GM20000 (cell line): Measurements from ENCODE around the gene HIVEP3.

Experiments used
- DNase-seq: peaks from one replicate; pipeline ENCODE4 v3.0.0; 2012; ENCODE audit warnings: low spot score
- TF ChIP-seq, protein P1 (sequence below): IDR thresholded peaks from 2 replicates; pipeline ENCODE4 v1.5.1; 2012; ENCODE audit warnings: mild to moderate bottlenecking, control low read depth; ENCODE audit errors: extremely low read depth, missing control alignments

The HIVEP3 gene

DNA sequence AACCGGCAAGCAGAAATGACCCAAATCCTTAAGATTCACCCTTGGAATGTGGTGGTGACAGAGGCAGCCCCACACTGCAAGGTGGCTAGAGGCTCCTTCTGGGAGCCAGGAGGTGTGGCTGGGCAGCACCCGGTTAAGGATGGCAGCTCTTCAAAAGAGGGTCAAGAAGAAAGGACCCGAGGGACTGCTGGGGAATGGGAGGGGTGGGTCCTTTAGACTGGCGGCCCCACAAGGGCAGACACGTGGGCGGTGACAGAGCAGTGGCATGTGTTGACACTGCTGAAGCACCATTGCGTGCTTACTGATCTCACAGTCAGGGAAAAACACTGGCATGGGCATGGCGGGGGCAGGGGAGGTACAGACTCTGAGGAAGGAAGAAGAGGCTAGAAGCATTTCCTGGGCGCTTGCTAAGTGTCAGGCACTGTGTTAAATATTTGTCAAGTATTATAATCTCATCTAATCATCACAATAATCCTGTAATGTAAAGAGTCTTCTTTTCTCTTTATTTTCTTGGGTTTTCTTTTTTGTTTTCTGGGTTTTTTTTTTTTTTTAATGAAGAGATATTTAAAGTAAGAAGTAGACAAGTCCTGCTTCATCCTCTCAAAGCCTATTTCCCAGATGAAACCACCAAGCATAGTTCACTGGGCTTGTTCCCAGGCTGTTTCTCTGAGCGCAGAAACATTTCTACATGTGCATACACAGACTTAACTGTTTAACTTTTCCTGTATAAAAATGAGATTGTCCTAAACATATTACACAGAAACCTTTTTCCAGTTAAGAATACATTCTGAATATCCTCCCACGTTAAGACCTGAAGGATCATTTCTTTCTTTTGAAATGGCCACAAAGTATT lies 268.5 kb downstream of the HIVEP3 start:
- DNase-seq = no peak
- TF ChIP-seq, protein P1, sequence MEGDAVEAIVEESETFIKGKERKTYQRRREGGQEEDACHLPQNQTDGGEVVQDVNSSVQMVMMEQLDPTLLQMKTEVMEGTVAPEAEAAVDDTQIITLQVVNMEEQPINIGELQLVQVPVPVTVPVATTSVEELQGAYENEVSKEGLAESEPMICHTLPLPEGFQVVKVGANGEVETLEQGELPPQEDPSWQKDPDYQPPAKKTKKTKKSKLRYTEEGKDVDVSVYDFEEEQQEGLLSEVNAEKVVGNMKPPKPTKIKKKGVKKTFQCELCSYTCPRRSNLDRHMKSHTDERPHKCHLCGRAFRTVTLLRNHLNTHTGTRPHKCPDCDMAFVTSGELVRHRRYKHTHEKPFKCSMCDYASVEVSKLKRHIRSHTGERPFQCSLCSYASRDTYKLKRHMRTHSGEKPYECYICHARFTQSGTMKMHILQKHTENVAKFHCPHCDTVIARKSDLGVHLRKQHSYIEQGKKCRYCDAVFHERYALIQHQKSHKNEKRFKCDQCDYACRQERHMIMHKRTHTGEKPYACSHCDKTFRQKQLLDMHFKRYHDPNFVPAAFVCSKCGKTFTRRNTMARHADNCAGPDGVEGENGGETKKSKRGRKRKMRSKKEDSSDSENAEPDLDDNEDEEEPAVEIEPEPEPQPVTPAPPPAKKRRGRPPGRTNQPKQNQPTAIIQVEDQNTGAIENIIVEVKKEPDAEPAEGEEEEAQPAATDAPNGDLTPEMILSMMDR = no peak

DNA sequence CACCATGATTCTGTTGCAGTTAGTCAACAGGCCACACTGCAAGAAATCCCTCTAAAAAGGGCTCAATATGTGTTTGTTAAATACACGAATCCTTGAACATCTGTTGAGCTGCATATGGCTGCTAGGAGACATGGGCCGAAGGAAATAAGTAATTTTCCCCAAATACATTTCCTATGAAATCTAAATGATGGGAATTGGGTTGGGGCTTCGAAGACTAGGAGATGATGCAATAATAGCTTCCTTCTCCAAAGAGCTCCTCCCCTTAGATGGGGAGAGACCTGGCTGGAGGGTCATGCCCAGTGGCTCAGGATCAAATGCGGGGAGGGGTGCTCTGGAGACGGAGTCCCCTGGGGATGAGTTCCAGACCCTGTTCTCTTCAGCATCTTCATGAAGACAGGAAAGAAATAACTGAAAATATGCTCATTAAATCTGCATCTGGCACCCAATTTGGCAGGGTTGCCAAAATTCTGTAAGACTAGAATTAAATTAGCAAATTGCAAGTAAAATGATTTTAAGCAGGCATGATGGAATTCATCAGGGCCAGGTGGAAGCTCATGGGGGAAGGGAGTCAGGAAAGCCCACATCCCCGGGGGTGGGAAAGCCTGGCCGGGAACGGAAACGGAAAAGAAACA lies 269.2 kb downstream of the HIVEP3 start:
- DNase-seq = no peak

DNA sequence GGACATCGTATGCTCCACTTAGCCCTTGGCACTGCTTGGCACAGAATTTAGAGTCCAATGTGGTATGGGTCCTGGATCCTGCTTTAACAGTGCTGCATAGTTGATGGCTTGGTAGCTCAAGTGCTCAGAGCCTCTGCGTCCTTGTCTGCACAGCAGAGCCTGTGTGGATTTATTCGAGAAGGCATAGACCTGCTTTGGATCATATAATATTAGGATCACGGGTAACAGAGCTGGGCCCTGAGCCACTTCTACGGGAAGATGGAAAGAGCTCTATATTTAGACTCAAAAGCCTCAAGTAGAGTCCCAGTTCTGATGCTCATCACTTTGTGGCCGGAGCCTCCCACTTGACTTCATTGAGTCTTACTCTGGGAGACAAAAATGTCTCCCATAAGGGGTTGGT lies 269.9 kb downstream of the HIVEP3 start:
- TF ChIP-seq, protein P1 = no peak
- DNase-seq = no peak

More for the DNA sequence above, 269.2 kb downstream of the HIVEP3 start:
- TF ChIP-seq, protein P1 = no peak

DNA sequence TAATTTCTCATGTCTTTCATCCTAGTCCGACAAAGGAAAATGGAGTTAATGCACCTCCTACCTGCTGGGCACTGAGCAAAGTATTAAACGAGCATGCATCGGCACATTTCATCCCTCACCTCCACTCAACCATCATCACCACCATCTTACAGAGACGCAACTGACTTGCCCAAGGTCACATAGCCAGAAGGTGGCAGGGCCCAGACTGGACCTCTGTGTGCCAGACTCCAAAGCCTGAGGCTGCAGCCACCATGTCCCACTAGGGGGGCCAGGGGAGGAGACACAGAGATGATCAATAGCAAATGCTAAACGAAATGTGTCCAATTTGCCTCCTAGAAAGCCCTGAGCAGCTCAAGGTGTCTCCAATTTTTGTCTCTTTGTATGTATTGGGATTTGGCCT lies 270.5 kb downstream of the HIVEP3 start:
- DNase-seq = no peak
- TF ChIP-seq, protein P1 = no peak

DNA sequence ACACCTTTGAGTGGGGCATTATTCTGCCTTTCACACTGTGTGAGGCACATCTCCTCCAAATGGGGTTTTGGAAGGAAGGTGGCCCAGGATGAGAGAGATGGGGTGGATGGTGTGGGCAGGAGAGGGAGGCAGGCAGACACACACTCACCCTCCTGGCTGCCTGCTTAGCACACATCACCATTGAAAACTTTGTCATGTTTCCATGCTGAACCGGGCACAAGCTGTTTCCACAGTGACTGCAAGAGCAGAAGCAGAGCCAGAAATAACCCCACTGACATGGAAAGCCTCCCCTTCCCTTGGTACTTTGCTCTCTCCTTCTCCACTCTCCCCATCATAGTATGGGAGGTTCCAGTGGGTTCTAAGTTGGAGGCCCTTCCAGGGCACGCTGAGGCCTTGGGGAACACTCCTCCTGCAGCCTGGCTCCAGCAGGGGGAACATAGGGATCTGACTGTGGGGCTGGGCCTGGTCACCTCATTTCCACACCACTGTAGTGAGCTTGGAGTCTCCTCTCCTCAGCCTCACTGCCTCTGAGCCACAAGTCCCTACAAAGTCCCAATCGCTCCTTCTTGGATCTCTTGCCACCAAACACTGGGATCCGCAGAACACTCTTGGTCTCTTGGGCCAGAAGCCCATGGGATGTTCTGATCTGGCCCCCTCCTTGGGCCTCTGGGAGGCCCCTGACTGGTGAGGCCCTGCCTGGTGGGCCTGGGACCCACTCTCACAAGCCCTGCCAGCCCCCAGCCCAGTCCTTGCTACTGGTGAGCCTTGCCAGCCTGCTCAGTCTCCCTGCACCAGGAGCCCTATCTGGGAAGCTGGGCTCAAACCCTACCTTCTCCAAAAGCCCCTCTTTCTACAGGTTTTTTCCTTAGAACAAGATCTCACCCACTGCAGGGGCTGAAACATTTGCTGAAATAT lies 271.2 kb downstream of the HIVEP3 start:
- TF ChIP-seq, protein P1 = no peak
- DNase-seq = no peak

DNA sequence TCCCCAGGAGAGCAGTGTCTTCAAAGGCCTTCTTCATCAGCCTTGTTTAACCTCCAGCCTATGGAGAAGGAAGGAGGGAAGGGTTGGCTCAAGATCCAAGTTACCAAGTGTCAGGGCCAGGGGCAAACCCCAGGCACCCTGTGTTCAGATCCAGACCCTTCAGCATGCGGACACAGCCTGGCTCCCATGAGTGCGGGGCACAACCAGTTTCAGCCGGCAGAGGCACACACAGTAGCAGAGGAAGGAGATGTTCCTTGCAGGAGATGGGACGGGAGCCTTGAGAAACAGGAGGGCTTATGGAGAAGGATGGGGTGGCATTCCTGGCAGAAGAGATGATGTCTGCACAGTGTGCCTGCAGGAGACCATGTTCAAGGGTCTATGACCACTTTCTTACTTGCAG lies 272.5 kb downstream of the HIVEP3 start:
- TF ChIP-seq, protein P1 = no peak
- DNase-seq = no peak
